ENCODE data around the gene ARL4A.

ARL4A gene

GRCh38 chr7:12703881-12704280 lies 16.4 kb downstream of the ARL4A start:
- no peak for DNase-seq

- no peak for DNase-seq
Measured at GRCh38 chr7:12705878-12706277, 18.4 kb downstream of the ARL4A start.

GRCh38 chr7:12706900-12707536 lies 19.6 kb downstream of the ARL4A start:
- no peak for DNase-seq

- no peak for DNase-seq
Measured at GRCh38 chr7:12708314-12708713, 20.9 kb downstream of the ARL4A start.

GRCh38 chr7:12709726-12710502 lies 22.5 kb downstream of the ARL4A start:
- DNase-seq: no peak

GRCh38 chr7:12711124-12711523 lies 23.7 kb downstream of the ARL4A start:
- DNase-seq: no peak

- DNase-seq: no peak
Measured at GRCh38 chr7:12712236-12712635, 24.8 kb downstream of the ARL4A start.

GRCh38 chr7:12713625-12714378 lies 26.4 kb downstream of the ARL4A start:
- no peak for DNase-seq

- no peak for DNase-seq
Measured at GRCh38 chr7:12714379-12714737, 26.9 kb downstream of the ARL4A start.

- peak; percentile 24 for DNase-seq
Measured at GRCh38 chr7:12715372-12716133, 28.1 kb downstream of the ARL4A start.

GRCh38 chr7:12716134-12716681 lies 28.8 kb downstream of the ARL4A start:
- no peak for DNase-seq

GRCh38 chr7:12716722-12717121 lies 29.3 kb downstream of the ARL4A start:
- no peak for DNase-seq

- DNase-seq: no peak
Measured at GRCh38 chr7:12719141-12719919, 31.9 kb downstream of the ARL4A start.

- DNase-seq: no peak
Measured at GRCh38 chr7:12719981-12720865, 32.8 kb downstream of the ARL4A start.

- DNase-seq: no peak
Measured at GRCh38 chr7:12721286-12721830, 33.9 kb downstream of the ARL4A start.

GRCh38 chr7:12722136-12722535 lies 34.7 kb downstream of the ARL4A start:
- no peak for DNase-seq

GRCh38 chr7:12722636-12723605 lies 35.5 kb downstream of the ARL4A start:
- DNase-seq: no peak

GRCh38 chr7:12725575-12726316 lies 38.3 kb downstream of the ARL4A start:
- DNase-seq: no peak

GRCh38 chr7:12726908-12727307 lies 39.5 kb downstream of the ARL4A start:
- no peak for DNase-seq
